GM12874 (cell line): ENCODE results near the gene ANGEL2.

ENCODE experiments used
- CTCF ChIP-seq: IDR thresholded peaks from 2 replicates; pipeline ENCODE4 v1.5.1; 2011; ENCODE audit warnings: low read depth, mild to moderate bottlenecking, control low read depth, low read length, moderate library complexity; ENCODE audit not compliant: insufficient read depth

The ANGEL2 gene

GRCh38 chr1:212952641-212952976 lies 63.1 kb downstream of the ANGEL2 start:
- TF ChIP-seq CTCF: no peak

GRCh38 chr1:212951947-212952640 lies 63.6 kb downstream of the ANGEL2 start:
- TF ChIP-seq CTCF: no peak

- TF ChIP-seq CTCF: no peak
Measured at GRCh38 chr1:212951126-212951946, 64.3 kb downstream of the ANGEL2 start.

GRCh38 chr1:212950243-212951125 lies 65.2 kb downstream of the ANGEL2 start, which contains the start of gene VASH2:
VASH2 (plus strand) TSS chr1:212950541; CDS start chr1:212951543, 1,002 bp downstream.
- TF ChIP-seq CTCF: 0 out of 2 replicates have a peak, but pooled peaks have one; percentile 27

- no peak for TF ChIP-seq CTCF
Measured at GRCh38 chr1:212949771-212950170, 65.9 kb downstream of the ANGEL2 start.

GRCh38 chr1:212946872-212947271 lies 68.8 kb downstream of the ANGEL2 start:
- no peak for TF ChIP-seq CTCF
